MG63 (cell line): ENCODE data around the gene IPO8. TPM values are rescaled to one million over a fixed set of nuclear protein-coding genes. Genes with fewer than 3 reads are reported as not detected.
A peak's percentile ranks its signal among the peaks of the same experiment; 100 is the strongest.
"Not testable (repeated sequence)": the region's sequence is repeated elsewhere in the genome, so short reads cannot be mapped to it uniquely, and the experiment has no call there.

Source experiments
- DNase-seq: peaks from one replicate; pipeline ENCODE4 v3.0.0-alpha.2; 2020
- H3K27me3 ChIP-seq: fragments of 250-450 bp; sonication (Bioruptor Pico); 2 replicates; pipeline ENCODE4 v1.5.1; 2020; ENCODE audit warnings: mild to moderate bottlenecking, moderate library complexity
- H3K36me3 ChIP-seq: fragments of 250-450 bp; sonication (Bioruptor Pico); 2 replicates; pipeline ENCODE4 v1.5.1; 2020; ENCODE audit warnings: mild to moderate bottlenecking, moderate library complexity
- H3K4me3 ChIP-seq: fragments of 250-450 bp; sonication (Bioruptor Pico); 2 replicates; pipeline ENCODE4 v1.5.1; 2020; ENCODE audit warnings: mild to moderate bottlenecking, moderate library complexity
- H3K9me3 ChIP-seq: fragments of 250-450 bp; sonication (Bioruptor Pico); 2 replicates; pipeline ENCODE4 v1.5.1; 2020; ENCODE audit warnings: mild to moderate bottlenecking, moderate library complexity
- total RNA-seq: library from RNA; depleted of rRNA; stranded (reverse); fragments of >200 nt; shearing (Covaris generic); gene quantifications from 2 replicates; pipeline ENCODE4 v1.2.3, GENCODE V29; 2014; ENCODE audit warnings: low replicate concordance

Gene IPO8
- total RNA-seq, 1 experiment from 2014 or later, result 27.9 TPM

- Histone ChIP-seq H3K9me3 (no peaks in the 10 kb centered on the region), H3K36me3 (peaks cover 34% of the 10 kb centered on the region), H3K27me3 (no peaks in the 10 kb centered on the region), H3K4me3 (no peak overlapping the region)
- DNase-seq, result no peak
Measured at GRCh38 chr12:30630076-30630978, 65.3 kb downstream of the IPO8 start.

GRCh38 chr12:30626847-30627246, 68.8 kb downstream of the IPO8 start:
- H3K9me3 ChIP-seq, result no peaks in the 10 kb centered on the region
- DNase-seq, result no peak
- no peak overlapping the region for H3K4me3 ChIP-seq
- no peaks in the 10 kb centered on the region for H3K27me3 ChIP-seq
- peaks cover 19% of the 10 kb centered on the region for H3K36me3 ChIP-seq

- DNase-seq, result no peak
- Histone ChIP-seq H3K36me3 (peaks cover 4% of the 10 kb centered on the region; the same call in 1 of the 2 replicates), H3K4me3 (no peak overlapping the region), H3K9me3 (no peaks in the 10 kb centered on the region), H3K27me3 (no peaks in the 10 kb centered on the region)
Measured at GRCh38 chr12:30624009-30624408, 71.7 kb downstream of the IPO8 start.

GRCh38 chr12:30622509-30622908, 73.2 kb downstream of the IPO8 start:
- Histone ChIP-seq H3K4me3 (no peak overlapping the region), H3K27me3 (no peaks in the 10 kb centered on the region), H3K9me3 (no peaks in the 10 kb centered on the region), H3K36me3 (no peaks in the 10 kb centered on the region)
- DNase-seq, result peak; percentile 40

- H3K9me3 ChIP-seq, H3K36me3 ChIP-seq, DNase-seq, H3K4me3 ChIP-seq, H3K27me3 ChIP-seq: not testable (repeated sequence)
Measured at GRCh38 chr12:30621663-30622241, 73.9 kb downstream of the IPO8 start.

- Histone ChIP-seq H3K36me3 (no peaks in the 10 kb centered on the region), H3K4me3 (no peak overlapping the region), H3K9me3 (no peaks in the 10 kb centered on the region), H3K27me3 (no peaks in the 10 kb centered on the region)
- no peak for DNase-seq
Measured at GRCh38 chr12:30617346-30618016, 78.2 kb downstream of the IPO8 start.

GRCh38 chr12:30614031-30614430, 81.6 kb downstream of the IPO8 start:
- Histone ChIP-seq H3K9me3 (no peaks in the 10 kb centered on the region), H3K27me3 (no peaks in the 10 kb centered on the region), H3K4me3 (no peak overlapping the region), H3K36me3 (no peaks in the 10 kb centered on the region)
- no peak for DNase-seq

- peak; percentile 16 for DNase-seq
- Histone ChIP-seq H3K9me3 (no peaks in the 10 kb centered on the region), H3K27me3 (no peaks in the 10 kb centered on the region), H3K36me3 (no peaks in the 10 kb centered on the region), H3K4me3 (no peak overlapping the region)
Measured at GRCh38 chr12:30613119-30613830, 82.4 kb downstream of the IPO8 start.

GRCh38 chr12:30610718-30611117, 85.0 kb downstream of the IPO8 start:
- no peaks in the 10 kb centered on the region for H3K36me3 ChIP-seq
- no peaks in the 10 kb centered on the region for H3K9me3 ChIP-seq
- no peaks in the 10 kb centered on the region for H3K27me3 ChIP-seq
- DNase-seq, result no peak
- no peak overlapping the region for H3K4me3 ChIP-seq

- not testable (repeated sequence) for DNase-seq, H3K4me3 ChIP-seq, H3K9me3 ChIP-seq, H3K27me3 ChIP-seq, H3K36me3 ChIP-seq
Measured at GRCh38 chr12:30609819-30610218, 85.8 kb downstream of the IPO8 start.

- not testable (repeated sequence) for H3K27me3 ChIP-seq, H3K9me3 ChIP-seq, H3K4me3 ChIP-seq, DNase-seq, H3K36me3 ChIP-seq
Measured at GRCh38 chr12:30604302-30604701, 91.4 kb downstream of the IPO8 start.

- H3K36me3 ChIP-seq, result no peaks in the 10 kb centered on the region
- no peak overlapping the region for H3K4me3 ChIP-seq
- H3K27me3 ChIP-seq, result no peaks in the 10 kb centered on the region
- H3K9me3 ChIP-seq, result no peaks in the 10 kb centered on the region
- DNase-seq, result no peak
Measured at GRCh38 chr12:30603129-30603528, 92.5 kb downstream of the IPO8 start.

- H3K9me3 ChIP-seq, result no peaks in the 10 kb centered on the region
- H3K27me3 ChIP-seq, result no peaks in the 10 kb centered on the region
- no peak overlapping the region for H3K4me3 ChIP-seq
- H3K36me3 ChIP-seq, result no peaks in the 10 kb centered on the region
- DNase-seq, result no peak
Measured at GRCh38 chr12:30602678-30603077, 93.0 kb downstream of the IPO8 start.

- H3K27me3 ChIP-seq, result no peaks in the 10 kb centered on the region
- H3K9me3 ChIP-seq, result no peaks in the 10 kb centered on the region
- no peaks in the 10 kb centered on the region for H3K36me3 ChIP-seq
- DNase-seq, result no peak
- no peak overlapping the region for H3K4me3 ChIP-seq
Measured at GRCh38 chr12:30599608-30600007, 96.1 kb downstream of the IPO8 start.

GRCh38 chr12:30598889-30599288, 96.8 kb downstream of the IPO8 start:
- Histone ChIP-seq H3K9me3 (no peaks in the 10 kb centered on the region), H3K36me3 (no peaks in the 10 kb centered on the region), H3K27me3 (no peaks in the 10 kb centered on the region), H3K4me3 (no peak overlapping the region)
- no peak for DNase-seq

- no peak for DNase-seq
- H3K36me3 ChIP-seq, result no peaks in the 10 kb centered on the region
- H3K27me3 ChIP-seq, result no peaks in the 10 kb centered on the region
- no peak overlapping the region for H3K4me3 ChIP-seq
- H3K9me3 ChIP-seq, result no peaks in the 10 kb centered on the region
Measured at GRCh38 chr12:30595742-30596141, 99.9 kb downstream of the IPO8 start.

- Histone ChIP-seq H3K36me3 (no peaks in the 10 kb centered on the region), H3K9me3 (no peaks in the 10 kb centered on the region), H3K4me3 (no peak overlapping the region), H3K27me3 (no peaks in the 10 kb centered on the region)
- no peak for DNase-seq
Measured at GRCh38 chr12:30594509-30594908, 101.2 kb downstream of the IPO8 start.
